Thymus (tissue), 11 donors: ENCODE results near the gene PFN4. TPM values are rescaled to one million over a fixed set of nuclear protein-coding genes. Genes with fewer than 3 reads are reported as not detected.

Source experiments
- DNase-seq, 9 donors: peaks; one replicate each; pipeline ENCODE4 v3.0.0-alpha.2; 2013; ENCODE audit warnings: low spot score in 9 of 9, low read depth in 6 of 9, missing footprints in 1 of 9
- H3K27ac ChIP-seq, 2 donors: one replicate each; pipeline ENCODE4 v1.5.1; 2013; ENCODE audit warnings: control low read depth in 1 of 2, low read depth in 1 of 2, low read length in 1 of 2, mild to moderate bottlenecking in 1 of 2, moderate library complexity in 1 of 2
- H3K27me3 ChIP-seq, 2 donors: one replicate each; pipeline ENCODE4 v1.5.1; 2013; ENCODE audit warnings: low read length in 1 of 2; ENCODE audit not compliant: control insufficient read depth in 2 of 2, insufficient read depth in 1 of 2
- H3K36me3 ChIP-seq, 2 donors: one replicate each; pipeline ENCODE4 v1.5.1; 2013; ENCODE audit warnings: low read length in 1 of 2, mild to moderate bottlenecking in 1 of 2, moderate library complexity in 1 of 2; ENCODE audit not compliant: control insufficient read depth in 2 of 2, insufficient read depth in 2 of 2
- H3K4me1 ChIP-seq, 2 donors: one replicate each; pipeline ENCODE4 v1.5.1; 2013; ENCODE audit warnings: low read length in 2 of 2; ENCODE audit not compliant: control insufficient read depth in 2 of 2, insufficient read depth in 2 of 2
- H3K4me3 ChIP-seq, 2 donors: one replicate each; pipeline ENCODE4 v1.5.1; 2013; ENCODE audit warnings: low read length in 2 of 2, control low read depth in 1 of 2, mild to moderate bottlenecking in 1 of 2
- H3K9me3 ChIP-seq, 2 donors: one replicate each; pipeline ENCODE4 v1.5.1; 2013; ENCODE audit warnings: low read length in 1 of 2, mild to moderate bottlenecking in 1 of 2; ENCODE audit not compliant: control insufficient read depth in 2 of 2, insufficient read depth in 1 of 2
- WGBS: extraction: QIAGEN DNeasy Blood & Tissue Kit; methylation state at CpG from one replicate; pipeline ENCODE4 v1.1.7; 2013; 5-methylcytosine and 5-hydroxymethylcytosine counted together
- polyA plus RNA-seq: library from polyadenylated mRNA; stranded (reverse); fragments of 200-250 nt; gene quantifications from one replicate; pipeline ENCODE4 v1.2.3, GENCODE V29; 2013
- total RNA-seq: library from RNA; stranded (reverse); fragments of 120-200 nt; gene quantifications from one replicate; pipeline ENCODE4 v1.2.4, GENCODE V29; 2013
- donor health status: healthy.

Gene PFN4
- total and polyA plus RNA-seq, 2 donors, result 0.90 to 1.3 TPM

DNA sequence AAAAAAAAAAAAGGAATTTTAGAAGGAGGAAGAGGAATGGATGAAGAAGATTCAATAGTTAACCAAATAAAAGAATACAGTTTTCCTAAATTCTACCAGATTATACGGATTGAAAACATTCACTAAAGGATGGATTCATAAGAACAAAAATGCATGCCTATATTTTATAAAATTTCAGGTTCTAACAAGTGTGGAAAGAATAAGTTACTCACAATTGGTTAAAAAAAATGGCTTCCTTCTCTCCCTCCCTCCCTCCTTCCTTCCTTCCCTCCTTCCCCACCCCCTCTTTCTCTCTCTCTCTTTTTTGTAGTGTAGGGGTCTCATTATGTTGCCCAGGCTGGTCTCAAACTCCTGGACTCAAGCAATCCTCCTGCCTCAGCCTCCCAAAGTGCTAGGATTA, 36.9 kb downstream of the PFN4 start:
- DNase-seq, result no peak
- Histone ChIP-seq H3K4me1 (peaks cover 9 to 19% of the 10 kb centered on the region in 2 donors), H3K27me3 (no peaks in the 10 kb centered on the region), H3K27ac (no peak overlapping the region), H3K9me3 (no peaks in the 10 kb centered on the region), H3K36me3 (peaks cover 6 to 12% of the 10 kb centered on the region in 2 donors), H3K4me3 (no peak overlapping the region)
- 96% methylated on average over 1 of the region's 1 CpG for WGBS

DNA sequence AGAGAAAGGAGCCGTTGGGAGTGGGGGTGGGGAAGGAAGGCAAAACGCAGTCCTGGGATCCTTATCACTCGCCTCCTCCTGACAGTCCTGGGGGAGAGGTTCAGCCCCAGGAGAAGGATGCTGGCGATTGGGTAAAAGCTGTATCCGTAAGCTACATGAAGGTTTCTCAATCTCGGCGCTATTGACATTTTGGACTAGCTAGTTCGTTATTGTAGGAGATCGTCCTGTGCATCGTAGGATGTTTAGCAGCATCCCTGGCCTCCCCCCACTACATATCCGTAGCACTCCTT, 38.0 kb downstream of the PFN4 start:
- Histone ChIP-seq H3K27me3 (no peaks in the 10 kb centered on the region), H3K4me3 (peak overlapping the region; percentile 62 to 69), H3K36me3 (peaks cover 9 to 13% of the 10 kb centered on the region in 2 donors), H3K4me1 (peaks cover 9 to 19% of the 10 kb centered on the region in 2 donors), H3K9me3 (no peaks in the 10 kb centered on the region), H3K27ac (peak overlapping the region in 1 of 2 donors; percentile 56)
- DNase-seq, result no peak
- 45% methylated on average over 11 of the region's 11 CpGs for WGBS

DNA sequence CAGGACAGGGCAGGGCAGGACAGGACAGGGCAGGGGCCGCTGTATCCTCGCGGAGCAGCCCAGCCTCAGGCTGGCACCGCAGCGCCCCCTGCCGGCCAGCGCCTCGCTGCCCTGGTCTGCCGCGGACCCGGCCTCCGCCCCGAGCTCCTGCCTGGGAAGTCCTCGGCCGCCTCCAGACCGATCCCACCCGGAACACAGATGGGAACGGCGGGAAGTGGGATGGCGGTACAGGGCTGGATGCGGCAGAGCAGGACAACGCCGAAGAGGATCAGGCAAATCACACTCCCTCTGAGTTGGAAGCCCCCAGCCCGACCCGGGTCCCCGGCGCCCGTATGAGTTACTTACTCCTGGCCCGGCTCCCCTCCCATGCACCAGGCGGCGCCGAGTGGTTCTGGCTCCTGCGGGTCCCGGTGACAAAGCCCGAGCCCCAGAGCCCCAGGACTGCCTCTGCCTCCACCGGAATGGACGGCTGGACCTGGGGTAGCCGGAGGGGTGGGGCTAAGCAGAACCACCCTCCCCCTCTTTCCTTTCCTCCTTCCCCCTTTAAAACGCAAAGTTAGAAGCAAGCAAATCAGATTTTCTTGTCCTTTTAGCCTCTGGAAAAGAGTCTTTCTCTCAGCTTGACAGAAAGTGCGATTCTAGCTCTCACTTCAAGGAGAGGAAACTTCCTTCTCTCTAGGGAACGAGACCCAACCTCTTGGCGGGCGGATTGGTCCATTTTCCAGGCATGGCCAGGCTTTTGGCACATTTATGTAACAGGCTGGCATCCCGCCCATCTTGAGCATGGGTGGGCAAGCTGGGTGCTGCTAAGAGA, 38.5 kb downstream of the PFN4 start, which contains the start of gene TP53I3:
TP53I3 (minus strand) TSS at position 449 of the 814 bp plus-strand sequence. CDS start 508 bp downstream, outside the sequence.
- 2% methylated on average over 44 of the region's 44 CpGs for WGBS
- peaks cover 9 to 13% of the 10 kb centered on the region in 2 donors for H3K36me3 ChIP-seq

DNA sequence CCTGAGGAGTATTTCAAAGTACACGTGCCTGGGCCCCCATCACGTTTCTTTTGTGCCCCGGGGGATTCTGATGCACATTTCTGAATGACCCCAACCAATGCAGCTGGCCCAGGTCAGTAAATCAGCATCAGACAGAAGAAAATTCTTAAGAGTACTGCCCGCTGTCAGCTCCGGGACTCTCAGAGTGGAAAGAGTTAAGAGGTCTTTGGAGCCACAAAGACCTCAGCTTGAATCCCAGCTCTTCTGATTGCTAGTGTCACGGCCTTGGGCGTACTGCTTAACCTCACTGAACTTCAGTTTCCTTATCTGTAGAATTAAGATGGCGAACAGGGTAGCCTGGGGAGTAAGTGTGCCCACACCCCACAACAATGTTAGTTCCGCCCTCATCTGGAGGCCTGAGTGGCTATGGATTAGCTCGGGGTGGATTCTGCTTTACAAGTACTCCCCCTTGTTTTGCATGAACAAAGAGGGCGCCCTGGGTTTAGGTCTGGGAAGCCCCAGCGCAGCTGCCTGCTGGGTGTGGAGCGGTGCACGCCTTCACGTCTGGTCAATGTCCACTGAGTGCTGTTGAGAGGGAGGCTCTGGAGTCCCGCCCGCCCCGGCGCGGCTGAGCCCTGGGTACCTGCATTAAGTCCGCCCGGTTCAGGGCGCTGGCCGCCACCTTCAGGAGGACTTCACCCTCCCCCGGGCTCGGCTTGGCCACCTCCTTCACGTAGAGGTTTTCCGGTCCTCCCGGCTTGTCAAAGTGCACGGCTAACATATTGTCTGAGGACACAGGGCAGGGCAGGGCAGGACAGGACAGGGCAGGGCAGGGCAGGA, 39.4 kb downstream of the PFN4 start:
- 17% methylated on average over 30 of the region's 30 CpGs for WGBS
- DNase-seq, result peak; percentile 27 to 82 (median 56)
- Histone ChIP-seq H3K36me3 (peaks cover 13 to 14% of the 10 kb centered on the region in 2 donors), H3K4me1 (peaks cover 9 to 19% of the 10 kb centered on the region in 2 donors), H3K4me3 (peak overlapping the region; percentile 62 to 69), H3K27ac (peak overlapping the region; percentile 79 to 91), H3K27me3 (no peaks in the 10 kb centered on the region), H3K9me3 (no peaks in the 10 kb centered on the region)

More for the DNA sequence above, 38.5 kb downstream of the PFN4 start, which contains the start of gene TP53I3:
- Histone ChIP-seq H3K4me1 (peaks cover 9 to 19% of the 10 kb centered on the region in 2 donors), H3K27me3 (no peaks in the 10 kb centered on the region), H3K9me3 (no peaks in the 10 kb centered on the region), H3K4me3 (peak within 1 kb of the TSS; percentile 62 to 69), H3K27ac (peak within 1 kb of the TSS; percentile 79 to 91)
- peak; percentile 37 to 88 (median 81) for DNase-seq

DNA sequence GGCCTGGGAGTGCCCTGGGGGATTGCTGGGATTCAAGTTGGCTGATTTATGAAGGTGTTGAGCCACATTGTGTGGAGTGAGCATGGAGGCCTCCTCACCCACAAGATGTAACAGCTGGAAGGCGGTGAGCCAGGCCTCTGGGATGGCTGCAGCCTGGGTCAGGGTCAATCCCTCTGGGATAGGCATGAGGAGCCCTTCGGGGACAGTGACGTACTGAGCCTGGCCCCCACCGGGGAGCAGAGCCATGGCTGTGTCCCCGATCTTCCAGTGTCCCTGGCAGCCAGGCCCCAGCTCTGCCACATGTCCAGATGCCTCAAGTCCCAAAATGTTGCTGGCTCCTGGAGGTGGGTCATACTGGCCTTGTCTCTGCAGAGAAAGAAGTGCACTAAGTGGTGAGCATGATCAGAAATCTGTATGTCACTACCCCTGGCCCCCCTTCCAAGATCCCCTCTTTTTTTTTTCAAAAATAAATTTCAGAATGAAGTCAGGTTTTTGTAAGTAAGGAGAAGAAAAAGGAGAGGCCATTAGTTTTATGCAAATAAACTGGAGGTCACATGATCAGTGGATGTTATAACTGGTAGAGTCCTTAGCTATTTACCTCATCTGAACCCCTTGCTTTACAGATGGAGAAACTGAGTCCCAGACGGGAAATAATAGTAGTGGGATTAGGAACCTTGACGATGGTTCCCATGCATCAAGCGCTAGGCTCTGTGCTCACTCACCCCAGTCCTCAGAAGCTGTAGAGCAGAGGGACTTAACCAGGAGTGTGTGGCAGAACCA, 40.2 kb downstream of the PFN4 start:
- H3K9me3 ChIP-seq, result no peaks in the 10 kb centered on the region
- peak overlapping the region in 1 of 2 donors; percentile 69 for H3K4me3 ChIP-seq
- DNase-seq, result no peak
- WGBS, result 95% methylated on average over 8 of the region's 8 CpGs
- peaks cover 10 to 14% of the 10 kb centered on the region in 2 donors for H3K36me3 ChIP-seq
- H3K27ac ChIP-seq, result peak overlapping the region in 1 of 2 donors; percentile 79
- no peaks in the 10 kb centered on the region for H3K27me3 ChIP-seq
- peaks cover 9 to 19% of the 10 kb centered on the region in 2 donors for H3K4me1 ChIP-seq

DNA sequence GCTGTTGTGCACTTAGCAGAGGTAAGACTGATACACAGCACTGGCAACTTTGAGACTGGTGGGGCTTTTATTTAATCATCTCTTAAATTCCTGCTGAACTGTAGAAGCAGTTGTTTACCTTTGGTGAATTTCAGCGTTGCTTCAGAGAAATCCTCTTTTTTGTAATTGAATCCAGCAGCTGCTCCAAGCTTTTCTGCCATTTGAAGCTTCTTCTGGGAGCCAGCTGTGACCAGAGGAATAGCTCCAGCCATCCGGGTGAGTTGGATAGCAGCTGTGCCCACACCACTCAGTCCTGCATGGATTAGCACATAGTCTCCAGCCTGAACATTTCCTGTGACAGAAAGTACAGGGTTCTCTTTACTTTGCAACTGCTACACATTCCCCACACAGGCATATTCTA, 42.4 kb downstream of the PFN4 start:
- 95% methylated on average over 2 of the region's 2 CpGs for WGBS
- Histone ChIP-seq H3K4me3 (no peak overlapping the region), H3K36me3 (peaks cover 3 to 11% of the 10 kb centered on the region in 2 donors), H3K27me3 (no peaks in the 10 kb centered on the region), H3K27ac (peak overlapping the region in 1 of 2 donors; percentile 58), H3K4me1 (peaks cover 9 to 27% of the 10 kb centered on the region in 2 donors), H3K9me3 (no peaks in the 10 kb centered on the region)
- DNase-seq, result no peak

DNA sequence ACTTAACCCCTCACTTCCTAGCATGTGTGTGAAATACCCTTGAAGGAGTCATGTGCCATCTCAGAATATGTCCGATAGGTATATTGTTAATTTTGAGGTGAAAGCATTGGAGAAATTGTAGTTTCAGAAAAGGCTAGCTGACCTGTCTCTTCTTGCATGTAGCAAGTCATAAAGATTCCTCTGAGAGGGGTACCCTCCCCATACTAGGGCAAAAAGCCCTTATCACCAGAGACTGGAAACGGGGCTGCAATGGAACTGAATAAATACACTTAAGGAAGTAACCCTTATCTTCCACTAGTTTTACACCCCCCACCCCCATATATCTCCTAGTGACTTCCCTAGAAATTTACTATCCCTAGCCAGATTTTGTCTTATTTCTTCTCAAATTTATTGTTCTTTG, 45.3 kb downstream of the PFN4 start:
- peak overlapping the region; percentile 81 for H3K4me3 ChIP-seq
- H3K9me3 ChIP-seq, result no peaks in the 10 kb centered on the region
- whole genome bisulfite sequencing, result 90% methylated on average over 2 of the region's 2 CpGs
- no peak for DNase-seq
- H3K27ac ChIP-seq, result peak overlapping the region in 1 of 2 donors; percentile 54
- H3K27me3 ChIP-seq, result no peaks in the 10 kb centered on the region
- H3K4me1 ChIP-seq, result peaks cover 3 to 11% of the 10 kb centered on the region in 2 donors
- peaks cover 3 to 19% of the 10 kb centered on the region in 2 donors for H3K36me3 ChIP-seq

DNA sequence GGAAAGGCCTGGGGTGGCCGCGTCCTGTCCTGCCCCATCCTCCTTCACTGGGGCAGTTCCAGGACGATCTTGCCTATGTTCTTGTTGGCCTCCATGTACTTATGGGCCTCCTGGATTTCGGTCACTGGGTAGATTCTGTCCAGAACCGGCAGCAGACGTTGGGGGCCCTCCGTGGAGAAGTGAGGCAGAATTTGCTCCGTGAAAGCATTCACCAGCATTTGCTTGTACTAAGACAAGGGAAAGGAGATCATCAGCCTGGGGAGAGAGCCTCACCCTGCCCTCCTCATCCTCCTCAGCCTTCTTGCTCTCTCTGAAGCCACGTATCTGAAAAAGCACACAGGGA, 45.6 kb downstream of the PFN4 start:
- H3K36me3 ChIP-seq, result peaks cover 3 to 23% of the 10 kb centered on the region in 2 donors
- WGBS, result 23% methylated on average over 9 of the region's 9 CpGs
- peak overlapping the region; percentile 91 to 92 for H3K27ac ChIP-seq
- H3K27me3 ChIP-seq, result no peaks in the 10 kb centered on the region
- peaks cover 3 to 11% of the 10 kb centered on the region in 2 donors for H3K4me1 ChIP-seq
- no peaks in the 10 kb centered on the region for H3K9me3 ChIP-seq
- peak overlapping the region; percentile 81 for H3K4me3 ChIP-seq
- no peak for DNase-seq
